OCI-LY1 (cell line): Measurements from ENCODE around the gene TYMS.

Experiments used
- EZH2 ChIP-seq: fragments of 200-600 bp; sonication (generic), shearing (Covaris generic); IDR thresholded peaks from 2 replicates; pipeline ENCODE4 v1.8.0; 2017; ENCODE audit warnings: borderline replicate concordance, mixed run types, mild to moderate bottlenecking, antibody characterized with exemption, low read length, moderate library complexity, mixed read lengths
- TF ChIP-seq, protein P1 (sequence below): fragments of 200-600 bp; sonication (generic), shearing (Covaris generic); IDR thresholded peaks from 2 replicates; pipeline ENCODE4 v1.5.1; 2017; ENCODE audit warnings: mild to moderate bottlenecking, antibody characterized with exemption, low read length, moderate library complexity, mixed read lengths

GRCh38 chr18:655445-655844 is 2.0 kb upstream of the TYMS start:
- TF ChIP-seq, protein P1, sequence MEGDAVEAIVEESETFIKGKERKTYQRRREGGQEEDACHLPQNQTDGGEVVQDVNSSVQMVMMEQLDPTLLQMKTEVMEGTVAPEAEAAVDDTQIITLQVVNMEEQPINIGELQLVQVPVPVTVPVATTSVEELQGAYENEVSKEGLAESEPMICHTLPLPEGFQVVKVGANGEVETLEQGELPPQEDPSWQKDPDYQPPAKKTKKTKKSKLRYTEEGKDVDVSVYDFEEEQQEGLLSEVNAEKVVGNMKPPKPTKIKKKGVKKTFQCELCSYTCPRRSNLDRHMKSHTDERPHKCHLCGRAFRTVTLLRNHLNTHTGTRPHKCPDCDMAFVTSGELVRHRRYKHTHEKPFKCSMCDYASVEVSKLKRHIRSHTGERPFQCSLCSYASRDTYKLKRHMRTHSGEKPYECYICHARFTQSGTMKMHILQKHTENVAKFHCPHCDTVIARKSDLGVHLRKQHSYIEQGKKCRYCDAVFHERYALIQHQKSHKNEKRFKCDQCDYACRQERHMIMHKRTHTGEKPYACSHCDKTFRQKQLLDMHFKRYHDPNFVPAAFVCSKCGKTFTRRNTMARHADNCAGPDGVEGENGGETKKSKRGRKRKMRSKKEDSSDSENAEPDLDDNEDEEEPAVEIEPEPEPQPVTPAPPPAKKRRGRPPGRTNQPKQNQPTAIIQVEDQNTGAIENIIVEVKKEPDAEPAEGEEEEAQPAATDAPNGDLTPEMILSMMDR = no peak
- no peak for TF ChIP-seq EZH2
